Measurements from ENCODE around the gene FOCAD.

DNA sequence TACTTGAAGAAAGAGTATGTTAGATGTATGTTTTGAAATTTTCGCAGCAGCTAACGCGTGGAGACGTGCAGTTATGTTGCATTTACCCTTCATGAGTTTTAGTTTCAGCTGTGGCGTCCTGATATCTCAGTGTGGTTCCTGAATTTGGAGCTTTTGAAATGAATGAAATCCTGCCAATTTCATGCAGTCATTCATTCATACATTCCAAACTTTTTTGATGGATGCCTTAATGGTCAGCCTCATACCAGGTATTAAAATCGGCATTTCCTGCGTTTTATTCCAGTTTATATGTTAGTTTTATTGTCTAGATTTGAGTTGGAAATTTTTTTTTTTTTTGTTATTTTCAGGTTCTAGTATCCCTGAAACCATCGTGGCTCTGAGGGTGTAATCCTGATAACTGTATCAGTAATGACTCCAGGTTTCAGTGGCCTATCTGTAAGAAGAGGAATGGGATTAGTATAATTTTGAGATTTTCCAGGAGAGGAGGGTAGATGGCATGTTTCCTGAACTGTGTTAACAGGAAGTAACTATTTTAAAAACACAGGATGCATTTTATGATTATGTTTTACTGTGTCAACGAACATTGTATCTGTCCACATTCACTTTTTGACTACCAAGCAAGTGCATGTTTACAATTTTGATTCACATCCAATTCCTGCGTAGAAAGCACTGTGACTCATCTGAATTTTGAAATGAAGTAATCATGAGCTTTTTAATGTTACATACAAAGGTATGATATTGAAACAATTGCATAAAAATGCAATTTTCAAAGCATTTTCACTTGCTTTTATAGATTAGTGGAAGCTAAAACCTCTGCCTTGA, 1.0 kb downstream of the FOCAD start:
- TF ChIP-seq CEBPB (IDR thresholded peaks at IDR 0.05; ENCODE audit: borderline replicate concordance in 1 of 2, low read depth in 2 of 2, low read length in 2 of 2) (no peak), POLR2AphosphoS5 (IDR thresholded peaks at IDR 0.05; ENCODE audit: low read length) (no peak)
- TF ChIP-seq, protein P1, sequence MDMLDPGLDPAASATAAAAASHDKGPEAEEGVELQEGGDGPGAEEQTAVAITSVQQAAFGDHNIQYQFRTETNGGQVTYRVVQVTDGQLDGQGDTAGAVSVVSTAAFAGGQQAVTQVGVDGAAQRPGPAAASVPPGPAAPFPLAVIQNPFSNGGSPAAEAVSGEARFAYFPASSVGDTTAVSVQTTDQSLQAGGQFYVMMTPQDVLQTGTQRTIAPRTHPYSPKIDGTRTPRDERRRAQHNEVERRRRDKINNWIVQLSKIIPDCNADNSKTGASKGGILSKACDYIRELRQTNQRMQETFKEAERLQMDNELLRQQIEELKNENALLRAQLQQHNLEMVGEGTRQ (IDR thresholded peaks at IDR 0.05; ENCODE audit: borderline replicate concordance, low read depth, low read length), result no peak
- TF ChIP-seq, protein P2, sequence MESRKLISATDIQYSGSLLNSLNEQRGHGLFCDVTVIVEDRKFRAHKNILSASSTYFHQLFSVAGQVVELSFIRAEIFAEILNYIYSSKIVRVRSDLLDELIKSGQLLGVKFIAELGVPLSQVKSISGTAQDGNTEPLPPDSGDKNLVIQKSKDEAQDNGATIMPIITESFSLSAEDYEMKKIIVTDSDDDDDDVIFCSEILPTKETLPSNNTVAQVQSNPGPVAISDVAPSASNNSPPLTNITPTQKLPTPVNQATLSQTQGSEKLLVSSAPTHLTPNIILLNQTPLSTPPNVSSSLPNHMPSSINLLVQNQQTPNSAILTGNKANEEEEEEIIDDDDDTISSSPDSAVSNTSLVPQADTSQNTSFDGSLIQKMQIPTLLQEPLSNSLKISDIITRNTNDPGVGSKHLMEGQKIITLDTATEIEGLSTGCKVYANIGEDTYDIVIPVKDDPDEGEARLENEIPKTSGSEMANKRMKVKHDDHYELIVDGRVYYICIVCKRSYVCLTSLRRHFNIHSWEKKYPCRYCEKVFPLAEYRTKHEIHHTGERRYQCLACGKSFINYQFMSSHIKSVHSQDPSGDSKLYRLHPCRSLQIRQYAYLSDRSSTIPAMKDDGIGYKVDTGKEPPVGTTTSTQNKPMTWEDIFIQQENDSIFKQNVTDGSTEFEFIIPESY (IDR thresholded peaks at IDR 0.05), result no peak
